DOHH2 (cell line): ENCODE measurements around the gene OTUD7B.

ENCODE experiments used
- CTCF ChIP-seq: fragments of 200-600 bp; sonication (generic); IDR thresholded peaks from one replicate; pipeline ENCODE4 v1.5.1; 2014; ENCODE audit warnings: antibody characterized with exemption, mild to moderate bottlenecking, low read depth, low read length; ENCODE audit not compliant: poor library complexity, severe bottlenecking
- EZH2phosphoT487 ChIP-seq: fragments of 200-600 bp; sonication (generic); IDR thresholded peaks from 2 replicates; pipeline ENCODE4 v1.6.1; 2017; ENCODE audit warnings: borderline replicate concordance, mild to moderate bottlenecking, antibody characterized with exemption, low read length, moderate library complexity, mixed read lengths

GRCh38 chr1:150022357-150022756 lies 11.8 kb upstream of the OTUD7B start:
- TF ChIP-seq CTCF: no peak
- TF ChIP-seq EZH2phosphoT487: no peak
